GM19452 (cell line): ENCODE measurements around the gene PMEPA1.

ENCODE experiments used
- ATAC-seq: cut with Tn5 transposase; IDR thresholded peaks from one replicate; pipeline ENCODE4 v1.9.1; 2021; ENCODE audit not compliant: unreplicated experiment

Gene PMEPA1

GRCh38 chr20:57737349-57737748, 27.5 kb upstream of the PMEPA1 start:
- ATAC-seq = no peak

- no peak for ATAC-seq
Measured at GRCh38 chr20:57736738-57737347, 27.0 kb upstream of the PMEPA1 start.

GRCh38 chr20:57735831-57736737, 26.3 kb upstream of the PMEPA1 start:
- ATAC-seq = no peak

GRCh38 chr20:57734754-57735153, 24.9 kb upstream of the PMEPA1 start:
- no peak for ATAC-seq

GRCh38 chr20:57732226-57732625, 22.4 kb upstream of the PMEPA1 start:
- ATAC-seq = no peak

GRCh38 chr20:57728762-57729161, 18.9 kb upstream of the PMEPA1 start:
- no peak for ATAC-seq

- no peak for ATAC-seq
Measured at GRCh38 chr20:57727863-57728262, 18.0 kb upstream of the PMEPA1 start.

GRCh38 chr20:57725636-57726035, 15.8 kb upstream of the PMEPA1 start:
- ATAC-seq = no peak

GRCh38 chr20:57724610-57725405, 15.0 kb upstream of the PMEPA1 start:
- no peak for ATAC-seq

- no peak for ATAC-seq
Measured at GRCh38 chr20:57723816-57724215, 14.0 kb upstream of the PMEPA1 start.

GRCh38 chr20:57719951-57720350, 10.1 kb upstream of the PMEPA1 start:
- no peak for ATAC-seq

- ATAC-seq = peak; percentile 88
Measured at GRCh38 chr20:57718490-57719009, 8.7 kb upstream of the PMEPA1 start.

- ATAC-seq = no peak
Measured at GRCh38 chr20:57717797-57718196, 8.0 kb upstream of the PMEPA1 start.

GRCh38 chr20:57716901-57717300, 7.1 kb upstream of the PMEPA1 start:
- no peak for ATAC-seq

- ATAC-seq = no peak
Measured at GRCh38 chr20:57716202-57716601, 6.4 kb upstream of the PMEPA1 start.

GRCh38 chr20:57715268-57715904, 5.6 kb upstream of the PMEPA1 start:
- ATAC-seq = no peak

GRCh38 chr20:57714409-57715267, 4.8 kb upstream of the PMEPA1 start:
- no peak for ATAC-seq

- ATAC-seq = no peak
Measured at GRCh38 chr20:57713951-57714350, 4.1 kb upstream of the PMEPA1 start.

GRCh38 chr20:57713505-57713903, 3.7 kb upstream of the PMEPA1 start:
- ATAC-seq = no peak
